Ishikawa (cell line): Measurements from ENCODE around the gene TTLL12.

Source experiments
- CEBPB ChIP-seq: IDR thresholded peaks from 2 replicates; pipeline ENCODE4 v1.6.1; 2012
- CREB1 ChIP-seq: IDR thresholded peaks from 2 replicates; pipeline ENCODE4 v1.6.1; 2012; ENCODE audit warnings: low read depth
- EGR1 ChIP-seq: IDR thresholded peaks from 2 replicates; pipeline ENCODE4 v1.6.1; 2012
- EP300 ChIP-seq: IDR thresholded peaks from 2 replicates; pipeline ENCODE4 v1.6.1; 2012; ENCODE audit warnings: borderline replicate concordance
- FOXM1 ChIP-seq: IDR thresholded peaks from 2 replicates; pipeline ENCODE4 v1.6.1; 2012; ENCODE audit warnings: low read depth, borderline replicate concordance
- NFIC ChIP-seq: IDR thresholded peaks from 2 replicates; pipeline ENCODE4 v1.6.1; 2012
- RAD21 ChIP-seq: IDR thresholded peaks from 2 replicates; pipeline ENCODE4 v1.6.1; 2012; ENCODE audit warnings: low read depth
- REST ChIP-seq: IDR thresholded peaks from 2 replicates; pipeline ENCODE4 v1.6.1; 2012; ENCODE audit warnings: low read depth, mild to moderate bottlenecking
- TAF1 ChIP-seq: IDR thresholded peaks from 2 replicates; pipeline ENCODE4 v1.6.1; 2012; ENCODE audit warnings: low read depth, mild to moderate bottlenecking
- TCF12 ChIP-seq: IDR thresholded peaks from 2 replicates; pipeline ENCODE4 v1.6.1; 2012; ENCODE audit warnings: low read depth
- TEAD4 ChIP-seq: IDR thresholded peaks from 2 replicates; pipeline ENCODE4 v1.6.1; 2012
- USF1 ChIP-seq: IDR thresholded peaks from 2 replicates; pipeline ENCODE4 v1.6.1; 2012
- YY1 ChIP-seq: IDR thresholded peaks from 2 replicates; pipeline ENCODE4 v1.6.1; 2012; ENCODE audit warnings: low read depth
- ZBTB7A ChIP-seq: IDR thresholded peaks from 2 replicates; pipeline ENCODE4 v1.6.1; 2012; ENCODE audit warnings: low read depth
- TF ChIP-seq, protein P1 (sequence below): IDR thresholded peaks from 2 replicates; pipeline ENCODE4 v1.6.1; 2012

TTLL12 gene

GRCh38 chr22:43207386-43207785, 20.5 kb upstream of the TTLL12 start:
- TF ChIP-seq RAD21 (no peak), REST (no peak), EGR1 (no peak), CEBPB (no peak), FOXM1 (no peak)

- TF ChIP-seq RAD21, result no peak
- TF ChIP-seq CREB1, result no peak
- peak; percentile 41; the same call in 1 of the 2 replicates for TF ChIP-seq USF1
- no peak for TF ChIP-seq FOXM1
Observed at GRCh38 chr22:43206509-43207161, 19.7 kb upstream of the TTLL12 start.

- TF ChIP-seq EGR1 (no peak), CREB1 (no peak), REST (no peak), ZBTB7A (no peak), USF1 (no peak), YY1 (no peak), EP300 (no peak)
- TF ChIP-seq, protein P1, sequence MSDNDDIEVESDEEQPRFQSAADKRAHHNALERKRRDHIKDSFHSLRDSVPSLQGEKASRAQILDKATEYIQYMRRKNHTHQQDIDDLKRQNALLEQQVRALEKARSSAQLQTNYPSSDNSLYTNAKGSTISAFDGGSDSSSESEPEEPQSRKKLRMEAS, result no peak
Observed at GRCh38 chr22:43205748-43206508, 19.0 kb upstream of the TTLL12 start.

- no peak for TF ChIP-seq CREB1
- TF ChIP-seq YY1, result no peak
- TF ChIP-seq USF1, result no peak
- no peak for TF ChIP-seq EP300
- TF ChIP-seq, protein P1, result no peak
- TF ChIP-seq TCF12, result no peak
- no peak for TF ChIP-seq CEBPB
- TF ChIP-seq TEAD4, result no peak
- TF ChIP-seq EGR1, result no peak
- no peak for TF ChIP-seq REST
- TF ChIP-seq FOXM1, result no peak
- TF ChIP-seq RAD21, result no peak
- TF ChIP-seq ZBTB7A, result no peak
- TF ChIP-seq TAF1, result no peak
- no peak for TF ChIP-seq NFIC
Observed at GRCh38 chr22:43205261-43205691, 18.3 kb upstream of the TTLL12 start.
